PFSK-1 (cell line): Measurements from ENCODE around the gene HUS1.

Experiments
- POLR2AphosphoS5 ChIP-seq: IDR thresholded peaks from 2 replicates; pipeline ENCODE4 v1.6.1; 2012; ENCODE audit warnings: low read depth, mild to moderate bottlenecking, control low read depth, low read length, moderate library complexity
- SIN3A ChIP-seq: IDR thresholded peaks from 2 replicates; pipeline ENCODE4 v1.6.1; 2012; ENCODE audit warnings: mild to moderate bottlenecking, low read length, moderate library complexity, borderline replicate concordance; ENCODE audit not compliant: insufficient read depth
- TAF1 ChIP-seq: IDR thresholded peaks from 2 replicates; pipeline ENCODE4 v1.6.1; 2012; ENCODE audit warnings: low read length, control low read depth, borderline replicate concordance; ENCODE audit not compliant: insufficient read depth

GRCh38 chr7:47988496-47989386, 9.3 kb upstream of the HUS1 start:
- TF ChIP-seq POLR2AphosphoS5 (no peak), TAF1 (no peak), SIN3A (no peak)
